ENCODE measurements around the gene INPP5F. TPM values are rescaled to one million over a fixed set of nuclear protein-coding genes. Genes with fewer than 3 reads are reported as not detected.

INPP5F gene
- total RNA-seq, 1 experiment from 2014 or later: 18.5 TPM

- DNase-seq (ENCODE audit: low read depth): no peak
These were observed 92.4 kb downstream of the INPP5F start for GRCh38 chr10:119817991-119818888.

GRCh38 chr10:119818889-119819270, 93.0 kb downstream of the INPP5F start:
- no peak for DNase-seq (ENCODE audit: low read depth)

GRCh38 chr10:119821182-119821581, 95.3 kb downstream of the INPP5F start:
- peak; percentile 12 for DNase-seq (ENCODE audit: low read depth)

GRCh38 chr10:119824299-119824698, 98.4 kb downstream of the INPP5F start:
- no peak for DNase-seq (ENCODE audit: low read depth)

- DNase-seq (ENCODE audit: low read depth): peak; percentile 7
These were observed 100.9 kb downstream of the INPP5F start for GRCh38 chr10:119826771-119827170.

- no peak for DNase-seq (ENCODE audit: low read depth)
These were observed 101.6 kb downstream of the INPP5F start for GRCh38 chr10:119827430-119827829.

- DNase-seq (ENCODE audit: low read depth): no peak
These were observed 103.6 kb downstream of the INPP5F start for GRCh38 chr10:119829429-119829828.

- no peak for DNase-seq (ENCODE audit: low read depth)
These were observed 105.0 kb downstream of the INPP5F start for GRCh38 chr10:119830851-119831250.

GRCh38 chr10:119831656-119832055, 105.8 kb downstream of the INPP5F start:
- DNase-seq (ENCODE audit: low read depth): no peak

- no peak for DNase-seq (ENCODE audit: low read depth)
These were observed 107.1 kb downstream of the INPP5F start for GRCh38 chr10:119832951-119833350.

GRCh38 chr10:119834188-119834587, 108.3 kb downstream of the INPP5F start:
- peak; percentile 4 for DNase-seq (ENCODE audit: low read depth)

GRCh38 chr10:119845656-119846055, 119.8 kb downstream of the INPP5F start:
- no peak for DNase-seq (ENCODE audit: low read depth)

GRCh38 chr10:119849031-119849789, 123.4 kb downstream of the INPP5F start:
- peak; percentile 88 for DNase-seq (ENCODE audit: low read depth)

GRCh38 chr10:119849944-119850343, 124.1 kb downstream of the INPP5F start:
- peak; percentile 40 for DNase-seq (ENCODE audit: low read depth)

- DNase-seq (ENCODE audit: low read depth): no peak
These were observed 126.4 kb downstream of the INPP5F start for GRCh38 chr10:119852277-119852676.

- DNase-seq (ENCODE audit: low read depth): no peak
These were observed 127.0 kb downstream of the INPP5F start for GRCh38 chr10:119852822-119853221.

GRCh38 chr10:119853574-119853973, 127.7 kb downstream of the INPP5F start:
- DNase-seq (ENCODE audit: low read depth): peak; percentile 69

GRCh38 chr10:119858063-119858462, 132.2 kb downstream of the INPP5F start:
- no peak for DNase-seq (ENCODE audit: low read depth)

- DNase-seq (ENCODE audit: low read depth): peak; percentile 37
These were observed 133.8 kb downstream of the INPP5F start for GRCh38 chr10:119859420-119860258.

GRCh38 chr10:119860866-119861607, 135.2 kb downstream of the INPP5F start:
- no peak for DNase-seq (ENCODE audit: low read depth)

- DNase-seq (ENCODE audit: low read depth): no peak
These were observed 136.7 kb downstream of the INPP5F start for GRCh38 chr10:119862524-119862923.

All from LHCN-M2 (cell line).